GM18520 (cell line): ENCODE data around the gene P2RY12.
A peak's percentile ranks its signal among the peaks of the same experiment; 100 is the strongest.
"Not testable (repeated sequence)": the region's sequence is repeated elsewhere in the genome, so short reads cannot be mapped to it uniquely, and the experiment has no call there.

Experiments used
- ATAC-seq: cut with Tn5 transposase; IDR thresholded peaks from one replicate; pipeline ENCODE4 v1.9.1; 2021; ENCODE audit not compliant: unreplicated experiment

Gene P2RY12

GRCh38 chr3:151393941-151394340 is 9.4 kb upstream of the P2RY12 start:
- ATAC-seq, result no peak

- ATAC-seq, result no peak
Observed at GRCh38 chr3:151393146-151393830, 8.7 kb upstream of the P2RY12 start.

- ATAC-seq, result not testable (repeated sequence)
Observed at GRCh38 chr3:151392191-151392590, 7.6 kb upstream of the P2RY12 start.

GRCh38 chr3:151391720-151392119 is 7.2 kb upstream of the P2RY12 start:
- ATAC-seq, result no peak

- ATAC-seq, result no peak
Observed at GRCh38 chr3:151387842-151388241, 3.3 kb upstream of the P2RY12 start.

- ATAC-seq, result no peak
Observed at GRCh38 chr3:151387432-151387831, 2.9 kb upstream of the P2RY12 start.

- ATAC-seq, result no peak
Observed at GRCh38 chr3:151386056-151386455, 1.5 kb upstream of the P2RY12 start.

- ATAC-seq, result peak; percentile 45
Observed at GRCh38 chr3:151383956-151384355, 597 bp downstream of the P2RY12 start.

- no peak for ATAC-seq
Observed at GRCh38 chr3:151383111-151383510, 1.4 kb downstream of the P2RY12 start.

- no peak for ATAC-seq
Observed at GRCh38 chr3:151382671-151383070, 1.9 kb downstream of the P2RY12 start.

GRCh38 chr3:151379083-151379734 is 5.3 kb downstream of the P2RY12 start:
- no peak for ATAC-seq

- ATAC-seq, result no peak
Observed at GRCh38 chr3:151377768-151378385, 6.7 kb downstream of the P2RY12 start.

- ATAC-seq, result no peak
Observed at GRCh38 chr3:151372063-151372820, 12.3 kb downstream of the P2RY12 start.

- no peak for ATAC-seq
Observed at GRCh38 chr3:151371526-151371925, 13.0 kb downstream of the P2RY12 start.

GRCh38 chr3:151367448-151367847 is 17.1 kb downstream of the P2RY12 start:
- no peak for ATAC-seq

GRCh38 chr3:151366993-151367392 is 17.6 kb downstream of the P2RY12 start:
- ATAC-seq, result no peak

GRCh38 chr3:151362751-151363174 is 21.8 kb downstream of the P2RY12 start:
- no peak for ATAC-seq

- no peak for ATAC-seq
Observed at GRCh38 chr3:151357463-151357850, 27.1 kb downstream of the P2RY12 start.

GRCh38 chr3:151356794-151357462 is 27.6 kb downstream of the P2RY12 start:
- ATAC-seq, result no peak

- ATAC-seq, result no peak
Observed at GRCh38 chr3:151351648-151352047, 32.9 kb downstream of the P2RY12 start.

- ATAC-seq, result no peak
Observed at GRCh38 chr3:151351219-151351618, 33.3 kb downstream of the P2RY12 start.
